B cell (primary cell): ENCODE measurements around the gene GOLGA1. TPM values are rescaled to one million over a fixed set of nuclear protein-coding genes. Genes with fewer than 3 reads are reported as not detected.

Experiments used
- ATAC-seq: fragments of 200-7000 bp; cut with Tn5 transposase; one replicate; pipeline ENCODE4 v1.10.0; 2021; ENCODE audit warnings: low read depth, mild to moderate bottlenecking, moderate number of reproducible peaks, moderate library complexity
- CTCF ChIA-PET: fragments of 350-600 bp; sonication (Branson Sonifier 250); formaldehyde crosslinking; loops from one replicate; lab custom pipeline; 2021; ENCODE audit warnings: antibody characterized with exemption, inconsistent platforms; lab: Charles Lee
- POLR2A ChIA-PET: fragments of 350-600 bp; sonication (Branson Sonifier 250); formaldehyde crosslinking; loops from one replicate; lab custom pipeline; 2021; ENCODE audit warnings: antibody characterized with exemption; lab: Charles Lee
- DNase-seq: peaks from one replicate; pipeline ENCODE4 v3.0.0; 2013
- H2AFZ ChIP-seq: 2 replicates; pipeline ENCODE4 v1.6.1; 2012; ENCODE audit warnings: mild to moderate bottlenecking, low read depth, low read length; ENCODE audit not compliant: insufficient read depth, poor library complexity, severe bottlenecking
- H3K27ac ChIP-seq, 2 donors: 1 replicate in 1 of 2; 2 replicates in 1 of 2; pipeline ENCODE4 v1.5.1; 2012 to 2013; ENCODE audit warnings: low read length in 2 of 2, mild to moderate bottlenecking in 2 of 2, moderate library complexity in 1 of 2
- H3K27me3 ChIP-seq, 4 experiments: fragments of 200-600 bp in 1 of 4; sonication (generic) in 1 of 4; replicated peaks in 1 of 4; 1 replicate in 2 of 4; 2 replicates in 2 of 4; pipeline versions ENCODE4 v1.6.1 to v1.7.0; 2013 to 2016; ENCODE audit warnings: low read length in 3 of 4, mild to moderate bottlenecking in 2 of 4, mixed read lengths in 1 of 4, moderate library complexity in 1 of 4; ENCODE audit not compliant: insufficient read depth in 4 of 4, control insufficient read depth in 3 of 4; ENCODE audit errors: control extremely low read depth in 1 of 4
- H3K36me3 ChIP-seq, 2 experiments: replicated peaks in 1 of 2; 1 replicate in 1 of 2; 2 replicates in 1 of 2; pipeline versions ENCODE4 v1.6.1 to v1.7.1; 2013; ENCODE audit warnings: low read length in 1 of 2; ENCODE audit not compliant: insufficient read depth in 2 of 2, control insufficient read depth in 1 of 2; ENCODE audit errors: control extremely low read depth in 1 of 2, extremely low read depth in 1 of 2
- H3K4me1 ChIP-seq, 2 donors: fragments of 200-600 bp in 1 of 2; sonication (generic) in 1 of 2; 1 replicate in 1 of 2; 2 replicates in 1 of 2; pipeline versions ENCODE4 v1.5.1 to v1.6.1; 2013 to 2017; ENCODE audit warnings: low read length in 2 of 2; ENCODE audit not compliant: control insufficient read depth in 2 of 2, insufficient read depth in 2 of 2
- H3K4me2 ChIP-seq: replicated peaks from 2 replicates; pipeline ENCODE3; 2012; ENCODE audit warnings: mild to moderate bottlenecking, low read depth, low read length; ENCODE audit not compliant: poor library complexity, severe bottlenecking
- H3K4me3 ChIP-seq, 5 experiments: fragments of 200-600 bp in 1 of 5; sonication (generic) in 1 of 5; 1 replicate in 3 of 5; 2 replicates in 2 of 5; pipeline versions ENCODE4 v1.5.1 to v1.7.0; 2011 to 2016; ENCODE audit warnings: low read length in 4 of 5, mild to moderate bottlenecking in 4 of 5, low read depth in 2 of 5, control low read depth in 1 of 5, moderate library complexity in 1 of 5; ENCODE audit not compliant: insufficient read depth in 1 of 5; ENCODE audit errors: control extremely low read depth in 1 of 5, extremely low read depth in 1 of 5
- H3K79me2 ChIP-seq: fragments of 200-600 bp; sonication (generic); one replicate; pipeline ENCODE4 v1.6.0; 2016; ENCODE audit warnings: low read length; ENCODE audit not compliant: control insufficient read depth, insufficient read depth
- H3K9ac ChIP-seq: fragments of 200-600 bp; sonication (generic); 2 replicates; pipeline ENCODE4 v1.6.1; 2017; ENCODE audit warnings: mild to moderate bottlenecking, low read length, moderate library complexity
- H3K9me3 ChIP-seq, 3 donors: one replicate each; pipeline versions ENCODE4 v1.6.1 to v1.7.1; 2013; ENCODE audit warnings: low read length in 2 of 3; ENCODE audit not compliant: control insufficient read depth in 2 of 3, insufficient read depth in 1 of 3; ENCODE audit errors: control extremely low read depth in 1 of 3
- H4K20me1 ChIP-seq: 2 replicates; pipeline ENCODE4 v1.6.0; 2012; ENCODE audit warnings: mild to moderate bottlenecking, low read length; ENCODE audit not compliant: insufficient read depth, control insufficient read depth, poor library complexity, severe bottlenecking
- H3K27ac Mint-ChIP-seq: one replicate; pipeline ENCODE4 v1.8.0; 2021; ENCODE audit warnings: mixed read lengths
- H3K27me3 Mint-ChIP-seq: one replicate; pipeline ENCODE4 v1.8.0; 2021; ENCODE audit warnings: mixed read lengths
- H3K4me1 Mint-ChIP-seq: one replicate; pipeline ENCODE4 v1.8.0; 2021; ENCODE audit warnings: mixed read lengths
- H3K4me3 Mint-ChIP-seq: one replicate; pipeline ENCODE4 v1.8.0; 2021; ENCODE audit warnings: mixed read lengths
- H3K9me3 Mint-ChIP-seq: one replicate; pipeline ENCODE4 v1.8.0; 2022; ENCODE audit warnings: mixed read lengths; ENCODE audit not compliant: insufficient read depth
- EZH2 ChIP-seq: IDR thresholded peaks from 2 replicates; pipeline ENCODE4 v1.6.1; 2012; ENCODE audit warnings: borderline replicate concordance, low read depth, mild to moderate bottlenecking, moderate library complexity, low read length; ENCODE audit not compliant: insufficient read depth, poor library complexity, severe bottlenecking
- WGBS: methylation state at CpG from one replicate; pipeline ENCODE4 v1.1.5; 2013; ENCODE audit warnings: missing lambda C conversion rate; ENCODE audit not compliant: insufficient coverage; 5-methylcytosine and 5-hydroxymethylcytosine counted together
- intact Hi-C: fragments of 100-400 bp; cut with micrococcal nuclease; formaldehyde crosslinking; loops from one replicate; pipeline ENCODE4 v1.10.0; 2022
- polyA plus RNA-seq: library from polyadenylated mRNA; depleted of rRNA; stranded (reverse); fragments of >200 nt; gene quantifications from 2 replicates; pipeline ENCODE4 v1.2.3, GENCODE V29; 2012
- total RNA-seq, 2 donors: library from RNA; stranded (reverse); fragments of 120-200 nt in 1 of 2; gene quantifications; 1 replicate in 1 of 2; 2 replicates in 1 of 2; pipeline versions ENCODE4 v1.2.3 to v1.2.4, GENCODE V29; 2013 to 2022
- TF ChIP-seq, protein P1 (sequence below): fragments of 200-600 bp; IDR thresholded peaks from one replicate; pipeline ENCODE4 v1.8.0; 2022; ENCODE audit warnings: antibody characterized with exemption, mild to moderate bottlenecking

The GOLGA1 gene
- total and polyA plus RNA-seq, 2 donors (not counting 1 experiment from before 2014, with no cell fraction given), result 13.4 to 26.2 TPM

DNA sequence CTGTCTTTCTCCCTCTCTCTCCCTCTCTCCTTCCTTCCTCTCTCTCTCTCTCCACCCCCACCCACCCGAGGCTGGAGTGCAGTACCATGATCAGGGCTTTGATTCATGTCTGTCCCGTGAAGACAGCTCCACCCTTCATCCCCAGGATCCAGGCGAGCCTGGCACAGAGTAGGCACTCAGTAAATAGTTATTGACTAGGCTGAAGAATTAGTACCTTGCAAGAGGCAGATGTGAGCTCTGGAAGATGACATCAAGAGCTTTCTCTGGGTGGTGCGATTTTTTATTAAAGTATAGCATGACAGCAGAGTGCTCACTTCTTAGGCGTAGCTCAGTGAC is 111.6 kb downstream of the GOLGA1 start:
- Histone ChIP-seq H2AFZ (no peak overlapping the region), H3K4me1 (no peaks in the 10 kb centered on the region), H4K20me1 (no peaks in the 10 kb centered on the region), H3K9me3 (no peaks in the 10 kb centered on the region), H3K4me3 (no peak overlapping the region), H3K27me3 (peaks cover 0 to 6% (median 2%) of the 10 kb centered on the region in 4 experiments), H3K36me3 (no peaks in the 10 kb centered on the region), H3K79me2 (no peaks in the 10 kb centered on the region), H3K27ac (no peak overlapping the region), H3K4me2 (no peak overlapping the region), H3K9ac (no peak overlapping the region)
- WGBS, result 56% methylated on average over 3 of the region's 5 CpGs
- Mint-ChIP-seq H3K4me3 (no peak overlapping the region), H3K27ac (no peak overlapping the region), H3K27me3 (peaks cover 10% of the 10 kb centered on the region), H3K9me3 (no peaks in the 10 kb centered on the region), H3K4me1 (no peaks in the 10 kb centered on the region)
- ATAC-seq (no peak), DNase-seq (no peak)
- intact Hi-C loops, result no loop called here
- POLR2A ChIA-PET, result no interaction called here
- CTCF ChIA-PET, result interaction anchor here (1.0 to 2.1 kb wide), 2 partner anchors 11 to 21 kb away, joined by 3 to 8 read pairs; no protein-coding TSS in a partner anchor
- no peak for TF ChIP-seq EZH2
- TF ChIP-seq, protein P1, sequence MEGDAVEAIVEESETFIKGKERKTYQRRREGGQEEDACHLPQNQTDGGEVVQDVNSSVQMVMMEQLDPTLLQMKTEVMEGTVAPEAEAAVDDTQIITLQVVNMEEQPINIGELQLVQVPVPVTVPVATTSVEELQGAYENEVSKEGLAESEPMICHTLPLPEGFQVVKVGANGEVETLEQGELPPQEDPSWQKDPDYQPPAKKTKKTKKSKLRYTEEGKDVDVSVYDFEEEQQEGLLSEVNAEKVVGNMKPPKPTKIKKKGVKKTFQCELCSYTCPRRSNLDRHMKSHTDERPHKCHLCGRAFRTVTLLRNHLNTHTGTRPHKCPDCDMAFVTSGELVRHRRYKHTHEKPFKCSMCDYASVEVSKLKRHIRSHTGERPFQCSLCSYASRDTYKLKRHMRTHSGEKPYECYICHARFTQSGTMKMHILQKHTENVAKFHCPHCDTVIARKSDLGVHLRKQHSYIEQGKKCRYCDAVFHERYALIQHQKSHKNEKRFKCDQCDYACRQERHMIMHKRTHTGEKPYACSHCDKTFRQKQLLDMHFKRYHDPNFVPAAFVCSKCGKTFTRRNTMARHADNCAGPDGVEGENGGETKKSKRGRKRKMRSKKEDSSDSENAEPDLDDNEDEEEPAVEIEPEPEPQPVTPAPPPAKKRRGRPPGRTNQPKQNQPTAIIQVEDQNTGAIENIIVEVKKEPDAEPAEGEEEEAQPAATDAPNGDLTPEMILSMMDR, result no peak

DNA sequence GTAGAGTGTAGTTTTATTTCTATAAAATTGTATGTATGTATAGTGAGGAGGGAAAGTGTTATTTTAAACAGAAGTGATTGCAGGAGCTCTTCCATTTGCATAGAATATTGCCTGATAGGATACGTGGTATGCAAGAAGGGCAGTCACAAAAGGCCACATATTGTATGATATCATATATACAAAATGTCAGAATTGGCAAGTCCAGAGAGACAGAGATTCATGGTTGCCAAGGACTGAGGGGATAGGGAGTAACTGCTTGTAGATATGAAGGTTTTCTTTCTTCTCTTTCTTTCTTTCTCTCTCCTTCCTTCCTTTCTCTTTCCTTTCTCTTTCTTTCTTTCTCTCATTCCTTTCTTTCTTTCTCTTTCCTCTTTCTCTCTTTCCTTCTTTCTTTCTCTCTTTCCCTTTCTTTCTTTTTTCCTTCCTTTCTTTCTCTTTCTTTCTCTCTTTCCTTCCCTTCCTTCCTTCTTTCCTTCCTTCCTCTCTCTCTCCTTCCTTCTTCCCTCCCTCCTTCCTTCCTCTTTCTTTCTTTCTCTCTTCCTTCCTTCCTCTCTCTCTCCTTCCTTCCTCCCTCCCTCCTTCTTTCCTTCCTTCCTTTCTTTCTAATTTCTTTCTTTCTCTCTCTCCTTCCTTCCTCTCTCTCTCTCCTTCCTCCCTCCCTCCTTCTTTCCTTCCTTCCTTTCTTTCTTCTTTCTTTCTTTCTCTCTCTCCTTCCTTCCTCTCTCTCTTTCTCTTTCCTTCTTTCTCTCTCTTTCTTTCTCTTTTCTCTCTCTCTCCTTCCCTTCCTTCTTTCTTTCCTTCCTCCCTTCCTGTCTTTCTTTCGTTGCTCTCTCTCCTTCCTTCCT is 112.2 kb downstream of the GOLGA1 start:
- TF ChIP-seq, protein P1, result peak; percentile 15
- TF ChIP-seq EZH2, result no peak
- peaks cover 10% of the 10 kb centered on the region for H3K27me3 Mint-ChIP-seq
- no peaks in the 10 kb centered on the region for H4K20me1 ChIP-seq
- 0% methylated on average over 1 of the region's 2 CpGs for WGBS
- DNase-seq (no peak), ATAC-seq (no peak)
- no peak overlapping the region for H3K9ac ChIP-seq
- no peaks in the 10 kb centered on the region for H3K9me3 Mint-ChIP-seq
- no peaks in the 10 kb centered on the region for H3K4me1 ChIP-seq
- no peaks in the 10 kb centered on the region for H3K4me1 Mint-ChIP-seq
- peaks cover 0 to 6% (median 2%) of the 10 kb centered on the region in 4 experiments for H3K27me3 ChIP-seq
- no peaks in the 10 kb centered on the region for H3K9me3 ChIP-seq
- H3K4me3 ChIP-seq, result no peak overlapping the region
- H3K79me2 ChIP-seq, result no peaks in the 10 kb centered on the region
- intact Hi-C loops, result no loop called here
- H2AFZ ChIP-seq, result no peak overlapping the region
- H3K27ac ChIP-seq, result no peak overlapping the region
- POLR2A ChIA-PET, result no interaction called here
- CTCF ChIA-PET, result interaction anchor here (1.0 to 2.1 kb wide), 3 partner anchors 11 to 22 kb away, joined by 3 to 8 read pairs (median 3); no protein-coding TSS in a partner anchor
- no peak overlapping the region for H3K27ac Mint-ChIP-seq
- H3K4me2 ChIP-seq, result no peak overlapping the region
- H3K36me3 ChIP-seq, result no peaks in the 10 kb centered on the region
- H3K4me3 Mint-ChIP-seq, result no peak overlapping the region
